CD4-positive, alpha-beta T cell treated with Interferon alpha-2 for 1 hour (primary cell): ENCODE measurements around the gene AMMECR1.
"Not testable (repeated sequence)": the region's sequence is repeated elsewhere in the genome, so short reads cannot be mapped to it uniquely, and the experiment has no call there.

Source experiments
- DNase-seq, 2 donors: peaks; one replicate each; pipeline ENCODE4 v3.0.0-alpha.2; 2020 to 2022

Gene AMMECR1

GRCh38 chrX:110163488-110163887 lies 154.4 kb downstream of the AMMECR1 start:
- DNase-seq = no peak

- no peak for DNase-seq
These were observed 155.0 kb downstream of the AMMECR1 start for GRCh38 chrX:110162867-110163266.

- DNase-seq = no peak
These were observed 155.8 kb downstream of the AMMECR1 start for GRCh38 chrX:110162131-110162530.

GRCh38 chrX:110161361-110161686 lies 156.6 kb downstream of the AMMECR1 start:
- no peak for DNase-seq

- DNase-seq = no peak
These were observed 158.0 kb downstream of the AMMECR1 start for GRCh38 chrX:110159865-110160264.

- DNase-seq = no peak
These were observed 158.7 kb downstream of the AMMECR1 start for GRCh38 chrX:110159235-110159634.

GRCh38 chrX:110157444-110157843 lies 160.4 kb downstream of the AMMECR1 start:
- no peak for DNase-seq

- DNase-seq = peak in 1 of 2 donors; percentile 34
These were observed 161.6 kb downstream of the AMMECR1 start for GRCh38 chrX:110156167-110156754.

- no peak for DNase-seq
These were observed 162.1 kb downstream of the AMMECR1 start for GRCh38 chrX:110155759-110156158.

- not testable (repeated sequence) for DNase-seq
These were observed 163.6 kb downstream of the AMMECR1 start for GRCh38 chrX:110154328-110154727.

GRCh38 chrX:110153896-110154295 lies 164.0 kb downstream of the AMMECR1 start:
- DNase-seq = no peak

GRCh38 chrX:110153244-110153643 lies 164.6 kb downstream of the AMMECR1 start:
- no peak for DNase-seq

GRCh38 chrX:110146521-110146920 lies 171.4 kb downstream of the AMMECR1 start:
- DNase-seq = peak; percentile 27 to 54

- DNase-seq = peak in 1 of 2 donors; percentile 24
These were observed 172.0 kb downstream of the AMMECR1 start for GRCh38 chrX:110145854-110146253.

GRCh38 chrX:110145311-110145710 lies 172.6 kb downstream of the AMMECR1 start:
- DNase-seq = no peak
